NCI-H128 (cell line): Measurements from ENCODE around the gene SLC39A9.
"Not testable (repeated sequence)": the region's sequence is repeated elsewhere in the genome, so short reads cannot be mapped to it uniquely, and the experiment has no call there.

Experiments used
- DNase-seq: peaks from one replicate; lab custom pipeline; 2025; ENCODE audit not compliant: unreplicated experiment; lab: John Stamatoyannopoulos, UW

Gene SLC39A9

GRCh38 chr14:69475194-69475818 is 76.8 kb downstream of the SLC39A9 start:
- DNase-seq, result no peak

- DNase-seq, result not testable (repeated sequence)
Measured at GRCh38 chr14:69476824-69477450, 78.4 kb downstream of the SLC39A9 start.

GRCh38 chr14:69478055-69478454 is 79.6 kb downstream of the SLC39A9 start:
- DNase-seq, result not testable (repeated sequence)

- no peak for DNase-seq
Measured at GRCh38 chr14:69479696-69480095, 81.2 kb downstream of the SLC39A9 start.

- no peak for DNase-seq
Measured at GRCh38 chr14:69480136-69480535, 81.6 kb downstream of the SLC39A9 start.

GRCh38 chr14:69481815-69482568 is 83.5 kb downstream of the SLC39A9 start:
- no peak for DNase-seq

GRCh38 chr14:69483765-69484443 is 85.4 kb downstream of the SLC39A9 start:
- no peak for DNase-seq

GRCh38 chr14:69484444-69485314 is 86.2 kb downstream of the SLC39A9 start, which contains the start of gene PLEKHD1:
PLEKHD1 (plus strand) TSS chr14:69484728; CDS start chr14:69484966, 238 bp downstream.
- DNase-seq, result no peak

DNA sequence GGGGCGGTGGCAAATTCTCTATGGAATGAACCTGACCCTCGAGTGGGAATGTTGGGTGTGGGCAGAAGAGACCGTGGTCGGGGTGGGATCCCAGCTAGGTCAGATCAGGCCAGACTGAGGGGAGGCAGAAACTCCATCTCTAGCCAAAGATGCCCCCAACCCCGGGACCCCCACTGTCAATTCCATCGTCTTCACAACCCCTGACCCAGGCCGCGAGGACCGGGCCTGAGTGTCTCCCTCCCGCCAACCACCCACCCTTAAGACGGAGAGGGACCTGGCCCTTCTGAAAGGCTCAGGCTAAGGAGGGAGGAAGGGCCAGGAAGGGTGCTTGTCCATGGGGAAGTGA is 86.8 kb downstream of the SLC39A9 start:
- DNase-seq, result no peak

DNA sequence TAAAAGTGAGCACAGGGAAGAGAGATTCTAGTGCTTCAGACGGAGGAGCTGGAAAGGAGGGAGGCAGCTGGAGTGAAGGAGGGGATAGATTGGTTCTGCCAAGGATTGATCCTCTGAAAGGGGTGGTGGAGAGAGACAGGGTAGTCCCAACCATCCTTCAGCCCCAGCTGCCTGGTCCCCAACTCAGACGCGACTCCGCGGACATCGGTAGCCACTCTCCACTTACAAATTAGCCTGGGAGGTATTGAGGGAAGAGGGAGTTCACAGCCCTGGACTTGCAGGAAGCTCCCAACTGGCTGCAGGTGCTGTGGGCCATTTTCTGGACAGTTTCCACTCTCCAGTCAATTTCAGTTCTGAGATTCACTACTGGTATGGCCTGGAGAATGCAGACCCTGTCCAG is 87.2 kb downstream of the SLC39A9 start:
- no peak for DNase-seq

DNA sequence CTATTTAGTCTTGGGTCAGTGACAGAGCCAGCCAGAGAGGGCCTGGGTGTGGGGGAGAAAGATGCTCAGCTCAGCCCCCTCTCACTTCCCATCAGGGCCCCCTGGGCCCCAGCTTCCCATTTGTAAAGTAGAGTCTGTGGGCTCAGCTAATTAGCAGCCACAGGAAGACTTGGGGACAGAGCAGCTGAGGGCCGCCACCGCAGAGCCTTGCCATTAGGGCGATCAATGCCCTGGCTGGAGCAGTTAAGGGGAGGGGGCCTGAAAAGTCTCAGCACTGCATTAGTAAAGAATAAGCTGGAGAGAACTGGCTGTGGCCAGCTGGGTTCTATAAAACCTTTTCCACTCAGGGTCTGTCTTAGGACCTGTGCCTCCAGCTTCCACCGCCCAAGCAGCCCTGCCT is 88.7 kb downstream of the SLC39A9 start:
- DNase-seq, result no peak

DNA sequence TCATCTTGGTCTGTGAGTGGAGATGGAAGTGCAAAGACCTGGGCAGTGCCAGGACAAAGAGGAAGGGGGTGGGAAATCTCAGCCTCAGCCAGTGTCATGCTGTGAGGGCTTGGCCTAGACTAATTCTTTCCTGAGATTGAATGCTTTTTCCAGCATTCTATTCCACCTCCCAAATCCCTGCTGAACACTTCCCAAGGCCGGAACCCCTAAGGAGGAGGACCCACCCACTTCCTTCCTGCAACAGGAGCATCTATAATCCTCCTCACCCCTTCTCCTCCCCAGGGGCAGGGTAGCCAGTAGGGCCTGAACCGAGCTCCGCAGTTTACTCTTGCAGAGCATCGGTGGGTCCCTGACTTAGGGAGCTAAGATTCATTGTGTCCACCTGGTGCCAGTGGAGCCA is 89.3 kb downstream of the SLC39A9 start:
- no peak for DNase-seq

GRCh38 chr14:69489495-69489894 is 91.0 kb downstream of the SLC39A9 start:
- no peak for DNase-seq

- DNase-seq, result no peak
Measured at GRCh38 chr14:69490219-69490918, 91.9 kb downstream of the SLC39A9 start.

GRCh38 chr14:69491193-69491592 is 92.7 kb downstream of the SLC39A9 start:
- DNase-seq, result no peak

DNA sequence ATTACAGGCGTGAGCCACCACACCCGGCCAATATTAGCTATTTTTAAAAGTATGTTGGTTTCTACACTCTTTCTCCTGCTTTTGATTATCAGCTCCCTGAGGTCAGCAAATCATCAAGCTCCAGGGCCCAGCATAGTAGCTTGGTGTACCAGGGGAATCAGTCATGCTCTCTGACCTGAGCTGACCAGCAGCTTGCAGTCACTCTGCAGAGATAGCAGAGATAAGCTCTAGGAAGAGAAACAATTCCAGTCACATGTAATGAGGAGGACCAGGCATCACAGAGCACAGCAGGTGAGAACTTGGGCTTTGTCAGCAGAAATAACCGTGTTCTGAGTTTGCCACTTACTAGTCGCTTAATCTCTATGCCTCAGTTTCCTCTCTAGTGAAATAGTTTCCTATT is 94.5 kb downstream of the SLC39A9 start:
- DNase-seq, result no peak

DNA sequence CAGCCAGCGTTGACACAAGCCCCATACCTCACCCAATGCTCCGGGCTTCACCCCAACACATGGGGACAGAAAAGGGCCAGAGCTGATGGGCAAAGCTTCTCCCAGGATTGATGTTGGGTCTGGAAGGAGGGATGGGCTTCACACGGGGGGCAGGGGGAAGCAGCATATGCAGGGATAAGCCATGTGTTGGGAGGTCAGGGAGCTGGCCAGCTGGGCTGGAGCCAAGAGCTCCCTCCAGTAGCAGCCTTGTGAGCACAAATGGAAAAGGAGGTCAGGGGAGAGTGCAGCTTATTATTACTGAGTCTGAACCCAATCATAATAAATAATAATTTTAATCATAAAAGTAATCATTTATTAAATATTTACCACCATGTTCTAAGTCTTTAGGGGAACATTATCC is 95.3 kb downstream of the SLC39A9 start:
- DNase-seq, result no peak

GRCh38 chr14:69495341-69495921 is 96.9 kb downstream of the SLC39A9 start:
- no peak for DNase-seq

DNA sequence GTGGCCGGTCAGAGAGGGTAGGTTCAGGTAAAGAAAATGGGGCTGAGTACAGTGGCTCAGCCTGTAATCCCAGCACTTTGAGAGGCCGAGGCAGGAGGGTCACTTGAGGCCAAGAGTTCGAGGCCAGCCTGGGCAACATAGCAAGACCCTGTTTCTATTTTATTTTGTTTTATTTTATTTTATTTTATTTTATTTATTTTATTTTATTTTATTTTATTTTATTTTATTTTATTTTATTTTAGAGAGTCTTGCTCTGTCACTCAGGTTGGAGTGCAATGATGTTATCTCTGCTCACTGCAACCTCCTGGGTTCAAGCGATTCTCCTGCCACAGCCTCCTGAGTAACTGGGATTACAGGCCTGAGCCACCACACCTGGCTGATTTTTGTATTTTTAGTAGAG is 99.4 kb downstream of the SLC39A9 start:
- not testable (repeated sequence) for DNase-seq

- DNase-seq, result not testable (repeated sequence)
Measured at GRCh38 chr14:69498286-69498685, 99.8 kb downstream of the SLC39A9 start.
